HG03025 (cell line): ENCODE data around the gene UBE2H.
"Not testable (repeated sequence)": the region's sequence is repeated elsewhere in the genome, so short reads cannot be mapped to it uniquely, and the experiment has no call there.

Experiments used
- ATAC-seq: cut with Tn5 transposase; IDR thresholded peaks from one replicate; pipeline ENCODE4 v1.9.1; 2021; ENCODE audit warnings: mild to moderate bottlenecking, moderate library complexity; ENCODE audit not compliant: unreplicated experiment, low FRiP score

The UBE2H gene

DNA sequence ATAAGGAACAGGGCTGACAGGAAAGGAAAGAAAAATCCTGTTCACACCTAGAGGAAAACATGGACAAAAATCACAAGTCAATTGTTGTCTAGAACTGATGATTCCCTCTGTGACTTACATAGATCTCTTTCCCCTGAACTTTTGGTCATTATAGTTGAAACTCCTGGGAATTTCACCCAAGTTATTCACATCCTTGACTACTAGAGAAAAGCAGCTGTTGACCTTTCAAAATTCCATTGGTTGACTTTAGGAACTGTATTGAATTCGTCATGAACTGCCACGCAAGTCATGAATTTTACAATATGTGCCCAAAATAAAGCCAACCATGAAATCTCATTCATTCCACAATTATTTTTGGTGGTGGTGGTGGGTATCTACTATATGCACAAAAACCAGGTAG lies 104.3 kb downstream of the UBE2H start:
- ATAC-seq, result no peak

DNA sequence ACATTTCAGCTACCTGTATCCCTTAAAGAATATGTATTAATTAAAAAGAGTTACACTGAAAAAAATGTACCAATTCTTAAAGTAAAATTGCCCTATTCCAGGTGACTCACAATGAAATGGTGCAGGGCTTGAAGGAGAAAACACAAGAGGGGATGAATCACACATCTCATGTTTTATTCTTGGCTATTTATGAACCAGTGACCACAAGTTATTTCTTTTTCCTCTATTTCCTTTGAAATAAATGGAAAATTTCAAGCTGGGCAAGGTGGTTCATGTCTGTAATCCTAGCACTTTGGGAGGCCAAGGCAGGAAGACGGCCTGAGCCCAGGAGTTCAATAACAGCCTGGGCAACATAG lies 106.8 kb downstream of the UBE2H start:
- ATAC-seq, result no peak

DNA sequence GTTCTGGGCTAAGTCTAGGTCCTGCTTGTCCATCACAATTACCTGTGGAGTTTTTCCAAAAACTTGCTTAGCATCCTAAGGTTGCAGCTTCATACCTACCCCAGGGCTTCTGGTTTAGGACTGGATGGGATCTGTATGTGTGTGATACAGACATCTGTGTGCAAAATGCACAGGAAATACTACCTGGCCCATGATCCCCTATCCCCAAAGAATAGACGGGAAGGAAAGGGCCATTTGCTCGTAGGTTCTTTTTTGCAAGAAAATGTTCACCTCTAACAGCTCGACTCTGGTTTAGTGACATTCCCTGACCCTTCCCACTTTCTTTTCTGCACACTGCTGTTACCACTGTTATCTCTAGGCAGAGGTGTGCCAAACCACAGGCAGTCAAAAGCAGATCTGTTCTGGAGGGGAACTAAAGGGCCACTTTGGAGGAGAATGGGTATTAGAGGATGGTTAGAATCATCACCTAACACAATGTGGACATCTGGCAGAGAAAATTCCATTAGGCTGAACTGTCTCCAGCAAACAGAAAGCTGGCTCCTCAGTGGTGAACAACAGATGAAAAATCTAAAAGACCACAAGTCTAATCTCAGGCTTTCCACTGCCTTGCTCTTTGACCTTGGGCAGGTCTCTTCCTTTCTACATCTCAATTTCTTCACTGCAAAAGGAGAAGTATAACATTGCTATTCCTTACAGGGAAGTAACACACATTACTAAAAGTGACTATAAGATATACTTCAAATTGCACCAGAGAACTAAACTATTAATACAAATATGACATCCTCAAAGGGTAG lies 107.4 kb downstream of the UBE2H start:
- no peak for ATAC-seq

DNA sequence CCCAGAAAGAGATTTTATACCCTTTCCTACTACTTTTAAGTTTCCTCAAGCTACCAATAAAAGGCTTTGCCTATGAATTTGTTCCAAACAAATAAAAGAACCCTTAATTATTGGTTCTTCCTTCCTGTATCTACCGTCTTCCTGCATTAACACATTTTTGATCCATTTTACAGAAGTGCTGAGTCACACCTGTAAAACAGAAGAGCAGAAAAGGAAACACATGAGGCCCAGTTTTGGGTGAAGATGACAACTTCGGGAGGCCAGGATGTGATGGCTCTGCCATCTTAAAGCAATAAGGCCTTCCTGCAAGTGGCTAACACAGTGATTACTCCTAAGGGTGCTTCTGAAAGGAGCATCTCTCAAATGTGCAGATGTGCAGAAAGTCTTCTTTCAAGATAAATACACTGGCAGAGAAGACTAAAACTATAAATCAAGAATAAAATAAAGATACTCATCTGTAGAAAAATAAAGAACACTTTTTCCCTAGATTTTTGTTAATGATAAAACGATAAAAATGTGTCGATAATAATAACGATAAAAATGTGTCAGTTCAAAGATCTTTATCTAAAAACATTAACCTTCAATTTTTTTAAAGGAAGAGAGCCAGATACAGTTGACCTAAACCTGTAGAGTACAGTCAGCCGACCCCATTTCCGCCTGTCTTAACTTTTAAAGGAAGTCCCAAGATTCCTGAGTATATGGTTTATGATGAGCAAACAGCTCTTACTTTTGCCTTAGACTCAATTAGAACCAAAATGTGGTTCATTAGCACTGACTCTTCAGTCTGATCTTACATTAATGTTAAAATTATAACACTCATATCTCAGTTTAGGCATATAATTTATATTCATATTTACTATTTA lies 108.6 kb downstream of the UBE2H start:
- no peak for ATAC-seq

DNA sequence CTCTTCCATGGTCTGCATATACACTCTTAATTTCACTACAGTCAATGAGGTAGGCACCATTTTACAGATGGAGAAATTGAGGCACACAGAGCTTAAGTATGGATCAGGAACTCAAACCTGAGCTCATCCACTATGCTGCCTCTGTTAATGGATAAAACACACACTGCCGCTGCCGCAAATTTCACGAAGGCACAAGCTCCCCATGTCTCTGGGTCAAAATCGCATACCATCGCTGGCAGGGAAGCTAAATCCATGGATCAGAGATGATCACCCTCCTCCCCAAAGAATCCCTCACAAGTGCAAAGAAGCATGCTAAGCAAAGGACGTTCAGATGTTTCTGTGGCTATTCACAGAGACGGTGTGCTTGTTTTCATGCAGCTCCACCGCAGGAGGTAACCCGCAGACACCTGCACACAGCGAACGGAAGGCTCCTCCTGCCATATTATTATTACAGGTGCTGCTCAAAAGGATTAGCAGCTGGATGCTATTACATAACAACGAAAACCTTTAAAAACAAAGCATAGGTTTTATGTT lies 109.3 kb downstream of the UBE2H start:
- ATAC-seq, result no peak

DNA sequence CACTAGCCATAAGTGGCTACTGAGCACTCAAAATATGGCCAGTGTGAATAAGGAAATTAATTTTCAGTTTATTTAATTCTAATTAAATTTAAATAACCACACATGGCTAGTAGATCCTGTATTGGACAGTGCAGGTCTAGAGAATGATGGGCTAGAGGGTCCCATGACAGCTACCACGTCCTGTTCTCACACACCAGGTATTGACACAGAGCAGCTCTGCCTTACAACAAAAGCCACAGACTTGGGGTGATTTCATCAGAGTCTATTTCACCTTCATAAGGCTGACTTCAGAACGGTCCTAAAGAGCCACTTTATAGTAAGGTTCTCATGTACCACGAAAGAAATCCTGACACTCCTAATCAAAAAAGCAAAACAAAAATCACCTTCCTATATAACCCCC lies 111.3 kb downstream of the UBE2H start:
- no peak for ATAC-seq

DNA sequence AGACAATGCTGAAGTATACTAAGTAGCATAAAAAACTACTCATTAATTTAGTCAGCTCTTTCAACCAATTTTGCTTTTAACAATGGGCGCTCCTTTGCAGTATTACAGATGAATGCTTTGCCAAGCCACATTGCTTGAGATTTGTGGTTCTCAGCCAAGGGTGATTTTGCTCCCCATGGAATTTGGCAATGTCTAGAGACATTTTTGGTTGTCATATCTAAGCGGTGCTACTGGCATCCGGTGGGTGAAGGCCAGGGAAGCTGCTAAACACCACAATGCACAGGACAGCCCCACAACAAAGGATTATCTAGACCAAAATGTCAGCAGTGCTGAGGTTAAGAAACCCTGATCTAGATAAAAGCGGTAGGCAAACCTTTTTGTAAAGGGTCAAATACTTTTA lies 112.0 kb downstream of the UBE2H start:
- no peak for ATAC-seq

DNA sequence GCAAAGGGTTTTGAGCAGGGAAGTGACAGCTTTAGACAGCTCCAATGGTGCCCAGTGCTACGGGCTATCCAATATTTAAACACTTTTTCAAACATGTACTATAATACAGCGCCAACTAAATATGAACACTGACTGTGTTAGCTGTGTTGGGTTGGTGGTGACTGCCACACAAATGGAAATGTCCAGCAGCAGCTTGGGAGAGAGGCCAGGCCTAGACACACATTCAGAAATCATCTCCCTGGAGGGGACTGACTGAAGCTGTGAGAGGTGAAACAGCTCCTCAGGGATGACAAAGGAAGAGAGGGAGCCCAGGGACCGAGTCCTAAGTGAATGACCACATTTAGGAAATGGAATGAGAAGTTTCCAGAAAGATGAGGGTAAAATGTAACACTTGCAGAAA lies 115.8 kb downstream of the UBE2H start:
- ATAC-seq, result no peak

DNA sequence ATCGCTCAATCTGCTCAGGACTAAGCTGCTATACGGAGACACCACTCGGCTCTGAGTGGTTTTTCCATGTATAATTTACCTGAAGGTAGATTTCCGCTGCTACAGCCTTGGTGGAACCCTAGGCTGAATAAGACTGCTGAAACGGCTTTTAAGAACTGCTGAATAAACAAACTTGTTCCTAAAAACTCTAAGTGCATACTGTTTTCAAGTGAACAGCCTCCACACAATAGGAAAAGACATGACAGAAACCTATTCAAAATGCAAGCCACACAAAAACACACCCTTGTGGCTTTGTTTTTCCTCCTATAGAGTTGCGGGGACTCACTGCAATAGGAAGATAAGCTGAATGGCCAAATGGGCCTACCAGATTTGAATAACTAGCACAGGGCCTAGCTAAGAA lies 117.2 kb downstream of the UBE2H start:
- no peak for ATAC-seq

DNA sequence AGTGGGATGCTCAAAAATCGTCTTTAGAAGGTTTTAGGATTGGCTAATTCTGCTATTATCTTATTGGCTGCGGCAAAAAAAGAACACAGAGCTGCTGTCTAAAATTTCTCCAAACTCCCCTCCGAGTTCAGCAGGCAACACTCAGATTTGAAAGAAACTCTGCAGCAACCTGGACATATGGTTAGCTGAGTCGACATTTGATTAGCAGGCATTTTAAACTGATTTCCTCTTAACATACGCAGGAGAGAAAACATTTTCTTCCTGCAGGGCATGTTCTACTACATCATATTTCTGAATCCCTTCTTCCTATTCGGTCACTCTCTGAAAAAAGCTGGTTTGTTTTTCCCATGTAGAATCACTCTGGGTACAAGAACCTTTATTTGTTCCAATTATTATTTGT lies 119.4 kb downstream of the UBE2H start:
- not testable (repeated sequence) for ATAC-seq

DNA sequence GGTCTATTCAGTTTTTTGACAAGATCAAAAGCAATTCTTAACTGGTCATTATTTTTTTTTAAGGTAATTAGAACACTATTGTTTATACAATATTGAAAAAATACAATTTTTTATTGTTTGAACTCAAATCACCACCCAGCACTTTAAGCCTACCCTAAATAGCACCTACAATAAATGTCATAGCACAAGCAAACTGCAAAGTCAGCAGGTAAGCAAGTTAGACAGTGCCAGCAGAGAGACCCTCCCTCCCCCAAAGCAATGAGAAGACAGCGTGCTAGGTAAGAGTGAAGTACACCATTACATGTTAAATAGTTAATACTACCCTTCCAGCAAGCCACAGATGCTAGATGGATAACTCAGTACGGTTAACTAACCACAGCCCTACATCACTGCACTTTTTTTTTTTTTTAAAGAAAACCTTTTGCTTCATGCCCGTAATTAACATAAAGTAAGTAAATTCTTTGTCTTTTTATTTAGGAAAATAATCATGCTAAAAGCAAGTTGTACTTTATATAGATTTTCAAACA lies 120.0 kb downstream of the UBE2H start:
- ATAC-seq, result no peak

DNA sequence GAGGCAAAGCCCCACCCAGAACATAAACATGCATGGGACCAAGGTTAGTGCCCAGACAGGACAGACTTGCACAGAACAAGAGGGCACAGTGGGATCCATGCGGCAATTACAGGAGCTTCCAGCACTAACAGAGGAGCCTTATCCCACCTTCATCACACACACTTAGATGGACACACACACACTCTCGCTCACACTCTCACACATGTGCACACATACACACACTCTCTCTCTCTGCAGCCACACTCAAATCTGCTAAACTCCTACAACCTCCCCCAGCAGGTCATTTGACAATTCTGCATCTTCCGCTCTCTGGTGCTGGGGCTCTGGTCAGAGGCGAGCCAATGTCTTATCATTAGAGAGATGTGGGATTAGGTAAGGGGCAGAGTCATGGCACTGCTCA lies 120.5 kb downstream of the UBE2H start:
- ATAC-seq, result no peak

DNA sequence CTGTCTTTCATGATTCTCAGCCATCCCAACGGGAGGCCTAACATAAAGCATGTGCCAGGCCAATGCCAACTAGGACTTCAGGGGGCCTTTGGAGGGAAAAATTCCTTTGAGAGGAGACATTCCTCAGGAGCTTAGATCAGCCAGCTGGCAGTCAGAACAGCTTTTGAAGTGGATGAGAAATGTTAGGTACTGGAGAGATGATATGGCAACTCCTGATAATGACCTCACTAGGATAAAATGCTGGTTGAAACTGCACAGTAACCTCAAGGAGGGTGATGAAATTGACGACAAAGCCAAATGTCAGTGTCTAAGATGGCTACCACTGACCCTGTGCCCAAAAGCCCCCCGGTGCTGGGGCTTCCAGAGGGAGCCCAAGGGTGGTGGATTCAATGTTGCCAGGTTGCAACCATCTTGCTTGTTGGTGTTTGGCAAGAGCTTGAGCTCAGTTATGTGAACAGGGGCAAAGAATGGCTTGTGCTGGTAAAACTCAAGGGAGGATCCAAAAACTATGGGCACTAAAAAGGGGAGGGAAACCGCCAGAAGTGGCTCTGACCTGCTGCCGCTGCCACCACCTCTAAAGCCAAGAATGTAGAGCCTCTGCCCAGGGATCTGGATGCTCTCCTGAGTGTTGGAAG lies 121.2 kb downstream of the UBE2H start:
- no peak for ATAC-seq

DNA sequence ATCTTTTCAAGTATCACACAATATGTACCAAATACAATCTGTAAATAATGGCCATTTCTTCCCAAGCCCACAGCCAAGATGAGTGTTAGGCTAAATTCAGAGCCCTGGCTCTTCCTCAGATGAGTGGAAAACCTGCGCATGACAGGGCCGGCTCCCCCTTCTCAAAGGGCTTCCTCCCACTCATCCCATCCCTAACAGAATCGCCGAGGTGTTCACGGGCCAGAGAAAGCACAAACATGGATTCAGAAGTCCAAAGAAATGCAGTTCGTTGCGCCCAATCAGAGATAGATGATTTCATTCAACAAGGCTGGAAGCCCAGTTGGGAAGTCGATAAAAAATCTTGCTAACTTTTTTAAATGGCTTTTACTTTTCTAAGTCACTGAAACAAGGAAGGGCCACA lies 121.8 kb downstream of the UBE2H start:
- no peak for ATAC-seq

DNA sequence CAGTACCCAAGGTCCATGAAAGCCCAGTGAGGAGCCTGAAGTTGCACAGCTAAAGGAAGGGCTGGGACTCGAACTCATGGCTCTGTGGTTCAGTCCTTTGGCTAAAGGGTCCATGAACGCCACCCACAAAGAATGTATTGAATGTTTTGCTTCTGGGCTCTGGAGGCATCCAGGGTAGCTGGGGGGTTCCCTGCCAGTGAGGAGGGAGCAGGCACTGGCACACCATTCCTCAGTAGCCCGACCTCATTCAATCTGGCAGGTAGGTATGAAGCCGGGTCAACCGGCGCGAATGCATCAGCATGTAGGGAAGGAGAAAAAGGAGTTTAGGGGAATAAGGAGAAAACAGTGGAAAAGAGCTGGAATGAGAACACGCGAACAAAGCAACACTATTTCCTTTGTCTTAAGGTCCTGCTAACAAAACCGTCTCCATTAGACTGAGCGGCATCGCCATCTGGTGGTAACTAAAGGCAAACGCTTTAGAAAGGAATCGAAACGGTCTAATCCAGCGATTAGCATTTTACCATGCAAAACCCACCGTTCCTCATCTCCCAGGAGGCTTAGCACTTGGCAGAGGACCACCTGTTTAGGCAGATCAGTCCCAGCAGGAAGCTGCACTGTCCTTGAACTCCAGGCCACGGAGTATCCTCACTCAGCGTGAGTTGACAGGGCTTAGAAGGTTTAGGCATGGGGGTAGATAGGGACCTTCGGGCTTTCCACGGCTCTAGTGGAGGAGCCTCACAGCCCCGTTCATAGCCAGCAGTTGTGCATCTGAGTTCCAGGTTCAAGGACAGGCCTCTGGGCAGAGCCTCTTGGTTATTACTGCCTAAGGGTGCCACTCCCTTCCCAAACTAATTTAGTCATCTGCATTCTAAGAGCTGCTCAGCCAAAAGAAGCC lies 122.8 kb downstream of the UBE2H start:
- ATAC-seq, result no peak

DNA sequence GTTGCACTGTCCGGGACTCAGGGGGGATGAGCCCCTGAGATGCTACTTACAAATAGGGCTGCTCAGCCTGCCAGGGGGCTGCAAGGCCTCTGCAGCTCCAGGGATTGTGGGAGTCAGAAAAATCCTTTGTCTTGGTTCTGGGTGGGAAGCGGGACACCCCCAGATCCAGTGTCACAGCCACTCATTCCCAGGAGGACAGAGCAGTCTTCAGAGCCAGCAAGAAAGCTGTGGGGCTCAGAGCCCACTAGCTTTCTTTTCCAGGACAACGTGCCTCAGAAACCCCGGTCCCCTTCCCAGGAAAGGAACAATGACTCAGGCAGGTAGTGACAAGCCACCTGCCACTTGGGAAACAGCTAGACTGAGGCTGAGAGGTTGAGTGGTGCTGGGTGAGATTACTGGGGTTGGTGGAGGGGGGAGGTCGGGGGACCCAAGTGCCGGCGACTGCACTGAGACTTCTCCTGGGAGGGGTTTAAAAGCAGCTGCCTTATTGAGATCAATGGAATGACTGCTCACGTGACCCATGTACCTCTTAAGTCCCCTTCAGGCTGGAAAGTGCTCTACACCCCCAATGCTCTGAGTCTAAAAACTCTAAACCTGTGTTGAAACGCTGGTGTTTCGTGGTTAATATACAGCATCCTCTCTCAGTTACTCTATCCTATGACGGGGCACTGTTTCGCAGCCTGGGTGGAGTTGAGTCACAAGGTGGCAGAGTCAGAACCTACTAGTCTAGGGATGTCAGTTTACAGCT lies 123.6 kb downstream of the UBE2H start:
- ATAC-seq, result no peak

DNA sequence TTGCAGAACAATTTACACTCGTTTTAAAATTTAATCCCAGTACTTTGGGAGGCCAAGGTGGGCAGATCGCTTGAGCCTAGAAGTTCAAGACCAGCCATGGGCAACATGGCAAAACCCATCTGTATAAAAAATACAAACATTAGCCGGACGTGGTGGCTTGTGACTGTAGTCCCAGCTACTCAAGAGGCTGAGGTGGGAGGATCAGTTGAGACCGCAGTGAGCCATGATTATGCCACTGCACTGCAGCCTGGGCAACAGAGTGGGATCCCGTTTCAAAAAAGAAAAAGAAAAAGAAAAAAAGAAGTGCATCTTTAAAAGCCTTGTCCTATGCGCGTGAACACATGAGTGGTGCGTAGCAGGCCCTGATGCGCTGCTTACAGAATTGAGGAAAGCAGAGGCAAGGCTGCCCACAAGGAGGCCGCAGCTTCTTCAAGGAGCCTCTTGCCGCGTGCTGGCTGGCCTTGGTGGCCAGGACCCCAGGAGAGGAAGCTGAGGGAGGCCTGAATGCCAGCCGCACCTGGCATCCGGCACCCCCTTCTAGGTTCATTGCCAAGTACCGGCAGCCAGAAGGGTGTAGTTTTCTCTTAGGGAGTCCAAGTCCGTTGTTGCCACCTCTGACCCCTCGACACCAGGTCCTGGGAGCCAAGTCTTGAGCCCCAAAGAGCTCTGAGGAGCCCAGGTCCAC lies 124.5 kb downstream of the UBE2H start:
- ATAC-seq, result no peak

DNA sequence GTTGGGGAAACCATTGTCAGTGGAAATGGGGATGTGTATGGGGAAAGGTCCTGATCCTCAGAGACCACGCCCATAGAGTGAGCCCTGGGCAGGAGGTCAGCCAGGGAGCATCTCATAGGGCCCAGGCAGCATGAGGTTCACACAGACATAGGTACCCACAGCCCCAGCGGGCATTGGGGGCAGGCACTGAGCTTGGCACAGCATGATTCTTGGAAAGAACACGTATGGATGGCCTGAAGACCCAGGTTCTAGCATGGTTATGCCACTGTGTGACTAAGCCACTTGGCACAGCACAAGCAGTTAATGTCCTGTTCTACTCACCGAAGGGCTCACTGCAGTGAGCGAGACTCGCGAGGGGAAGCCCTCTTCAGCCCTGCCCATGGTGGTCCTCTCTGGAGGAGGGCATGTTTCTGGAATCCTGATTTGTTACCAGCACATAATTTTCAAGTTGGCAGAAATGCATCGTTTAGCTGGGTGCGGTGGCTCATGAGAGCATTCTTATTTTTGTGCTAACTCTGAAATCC lies 125.2 kb downstream of the UBE2H start:
- ATAC-seq, result no peak
